ENCODE results near the gene LDLRAP1.
A peak's percentile ranks its signal among the peaks of the same experiment; 100 is the strongest.
"Not testable (repeated sequence)": the region's sequence is repeated elsewhere in the genome, so short reads cannot be mapped to it uniquely, and the experiment has no call there.

LDLRAP1 gene

GRCh38 chr1:25577134-25577920, 33.9 kb downstream of the LDLRAP1 start:
- DNase-seq, result no peak

- no peak for DNase-seq
Observed at GRCh38 chr1:25579292-25580252, 36.2 kb downstream of the LDLRAP1 start.

- DNase-seq, result no peak
Observed at GRCh38 chr1:25580927-25581326, 37.5 kb downstream of the LDLRAP1 start.

GRCh38 chr1:25581764-25582163, 38.4 kb downstream of the LDLRAP1 start:
- no peak for DNase-seq

GRCh38 chr1:25583519-25584370, 40.3 kb downstream of the LDLRAP1 start:
- no peak for DNase-seq

GRCh38 chr1:25586181-25586588, 42.8 kb downstream of the LDLRAP1 start:
- DNase-seq, result no peak

GRCh38 chr1:25587290-25587689, 43.9 kb downstream of the LDLRAP1 start:
- no peak for DNase-seq

GRCh38 chr1:25588224-25588623, 44.8 kb downstream of the LDLRAP1 start:
- DNase-seq, result not testable (repeated sequence)

- not testable (repeated sequence) for DNase-seq
Observed at GRCh38 chr1:25588786-25589185, 45.4 kb downstream of the LDLRAP1 start.

- DNase-seq, result no peak
Observed at GRCh38 chr1:25590096-25590824, 46.9 kb downstream of the LDLRAP1 start.

- DNase-seq, result no peak
Observed at GRCh38 chr1:25593861-25594260, 50.5 kb downstream of the LDLRAP1 start.

- DNase-seq, result no peak
Observed at GRCh38 chr1:25594971-25595370, 51.6 kb downstream of the LDLRAP1 start.

GRCh38 chr1:25596641-25597040, 53.2 kb downstream of the LDLRAP1 start:
- DNase-seq, result not testable (repeated sequence)

GRCh38 chr1:25598879-25599278, 55.5 kb downstream of the LDLRAP1 start:
- DNase-seq, result no peak

GRCh38 chr1:25599969-25600610, 56.7 kb downstream of the LDLRAP1 start:
- no peak for DNase-seq

GRCh38 chr1:25600971-25601699, 57.7 kb downstream of the LDLRAP1 start:
- not testable (repeated sequence) for DNase-seq

- DNase-seq, result not testable (repeated sequence)
Observed at GRCh38 chr1:25603779-25604538, 60.6 kb downstream of the LDLRAP1 start.

GRCh38 chr1:25607123-25607522, 63.7 kb downstream of the LDLRAP1 start:
- DNase-seq, result no peak

- peak; percentile 71 for DNase-seq
Observed at GRCh38 chr1:25608488-25609178, 65.2 kb downstream of the LDLRAP1 start.

Data from EL (cell line).